NCI-H2029 (cell line): ENCODE results near the gene SLC27A6.
"Not testable (repeated sequence)": the region's sequence is repeated elsewhere in the genome, so short reads cannot be mapped to it uniquely, and the experiment has no call there.

Experiments used
- DNase-seq: peaks from one replicate; lab custom pipeline; 2025; lab: John Stamatoyannopoulos, UW

The SLC27A6 gene

DNA sequence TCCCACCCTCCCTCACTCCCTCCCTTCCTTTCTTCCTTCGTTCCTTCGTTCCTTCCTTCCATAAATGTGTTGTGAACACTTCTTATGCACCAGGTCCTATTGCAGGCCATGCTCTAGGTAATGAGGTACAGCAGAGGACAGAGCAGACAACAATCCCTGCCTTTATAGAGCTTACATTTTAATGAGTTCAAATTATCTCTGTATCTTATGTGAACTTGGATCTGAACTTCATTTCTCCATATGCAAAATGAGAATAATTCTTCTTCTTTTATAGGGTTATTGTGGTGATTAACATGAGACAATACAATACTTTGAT is 37.2 kb downstream of the SLC27A6 start:
- DNase-seq, result no peak

- no peak for DNase-seq
Measured at GRCh38 chr5:129003232-129003631, 37.9 kb downstream of the SLC27A6 start.

GRCh38 chr5:129014185-129014584 is 48.9 kb downstream of the SLC27A6 start:
- DNase-seq, result no peak

DNA sequence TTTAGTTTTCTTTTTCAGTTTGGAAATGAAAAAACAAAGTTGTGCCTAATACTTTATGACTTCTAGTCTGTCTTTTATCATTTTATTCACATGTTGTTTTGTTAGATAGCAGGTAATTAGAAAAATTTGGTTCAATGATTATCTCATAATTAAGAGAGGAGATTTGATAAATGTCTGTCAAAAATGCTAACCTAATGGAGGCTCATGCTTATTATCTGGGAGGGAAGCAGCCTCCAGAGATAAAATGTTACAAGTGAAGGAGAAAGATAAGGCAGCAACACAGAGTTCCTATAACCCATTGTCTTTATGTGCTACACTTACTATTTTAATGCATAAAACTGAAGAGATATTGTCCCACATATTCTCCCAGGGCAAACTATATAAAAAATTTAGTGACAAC is 53.5 kb downstream of the SLC27A6 start:
- DNase-seq, result no peak

- DNase-seq, result no peak
Measured at GRCh38 chr5:129019401-129019908, 54.2 kb downstream of the SLC27A6 start.

GRCh38 chr5:129020683-129021082 is 55.4 kb downstream of the SLC27A6 start:
- no peak for DNase-seq

- no peak for DNase-seq
Measured at GRCh38 chr5:129021744-129022143, 56.5 kb downstream of the SLC27A6 start.

DNA sequence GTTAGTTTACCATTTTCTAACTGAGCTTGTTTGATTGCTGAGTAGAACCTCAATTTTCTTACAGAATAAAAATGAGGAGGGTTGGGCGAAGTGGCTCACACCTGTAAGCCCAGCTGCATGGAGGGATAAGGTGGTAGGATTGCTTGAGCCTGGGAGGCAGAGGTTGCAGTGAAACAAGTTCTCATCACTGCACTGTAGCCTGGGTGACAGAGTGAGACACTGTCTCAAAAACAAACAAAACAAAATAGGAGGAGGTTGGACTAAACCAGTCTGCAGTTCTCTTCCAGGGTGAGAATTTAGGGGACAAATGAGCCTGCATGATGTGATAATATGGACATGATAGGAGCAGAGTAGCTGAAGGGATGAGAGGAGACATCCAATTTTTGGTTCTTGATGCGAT is 57.3 kb downstream of the SLC27A6 start:
- no peak for DNase-seq

DNA sequence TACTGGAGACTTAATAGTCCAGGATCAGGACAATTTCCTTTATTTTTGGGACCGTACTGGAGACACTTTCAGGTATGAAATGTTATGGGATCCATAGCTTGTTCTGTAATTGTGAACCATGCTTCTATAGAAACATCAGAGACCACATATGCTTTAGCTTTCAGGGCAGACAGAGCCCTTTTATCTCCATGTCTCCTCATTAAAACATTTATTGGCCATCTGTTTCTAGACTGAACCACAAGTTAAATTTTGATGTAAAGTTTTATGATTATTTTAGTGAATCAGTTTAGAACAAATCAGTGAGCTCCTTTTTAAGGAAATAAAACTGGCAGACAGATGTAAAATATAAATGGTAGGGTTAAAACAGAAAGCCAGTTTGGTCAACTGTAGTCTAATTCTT is 62.0 kb downstream of the SLC27A6 start:
- no peak for DNase-seq

DNA sequence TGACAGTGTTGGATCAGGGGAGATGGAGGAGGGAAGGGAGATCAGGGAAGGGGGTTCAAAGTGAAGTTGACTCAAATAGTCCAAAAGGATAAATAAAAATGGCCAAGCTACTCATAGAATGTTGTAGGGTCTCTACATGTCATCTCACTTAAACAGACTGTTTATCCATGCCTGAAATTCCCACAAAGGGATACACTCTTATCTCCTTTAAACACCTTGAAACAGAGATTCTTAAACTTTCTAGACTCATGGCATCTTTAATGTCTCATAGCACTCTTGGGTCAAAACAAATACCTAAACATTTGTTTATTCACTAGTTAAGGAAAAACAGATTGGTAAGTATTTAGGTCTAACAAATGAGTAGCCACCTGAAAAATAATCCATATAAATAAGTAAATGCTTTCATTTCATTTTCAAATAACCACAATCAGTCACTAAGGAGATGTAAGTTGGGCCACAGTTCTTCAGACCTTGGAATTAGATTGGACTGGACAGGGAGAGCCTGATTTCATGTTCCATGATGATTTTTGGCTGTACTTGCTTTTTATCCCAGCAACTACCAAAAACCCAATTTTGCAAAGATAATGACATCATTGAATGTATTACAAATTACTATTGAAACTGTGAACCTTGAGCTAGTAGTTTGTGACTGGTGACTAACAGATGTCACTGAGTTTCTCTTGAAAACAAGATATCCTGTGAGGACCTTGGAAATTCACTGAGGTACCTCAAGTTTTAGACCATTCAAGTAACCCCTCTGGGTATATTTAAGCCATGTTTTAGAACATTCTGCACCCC is 66.8 kb downstream of the SLC27A6 start:
- no peak for DNase-seq

DNA sequence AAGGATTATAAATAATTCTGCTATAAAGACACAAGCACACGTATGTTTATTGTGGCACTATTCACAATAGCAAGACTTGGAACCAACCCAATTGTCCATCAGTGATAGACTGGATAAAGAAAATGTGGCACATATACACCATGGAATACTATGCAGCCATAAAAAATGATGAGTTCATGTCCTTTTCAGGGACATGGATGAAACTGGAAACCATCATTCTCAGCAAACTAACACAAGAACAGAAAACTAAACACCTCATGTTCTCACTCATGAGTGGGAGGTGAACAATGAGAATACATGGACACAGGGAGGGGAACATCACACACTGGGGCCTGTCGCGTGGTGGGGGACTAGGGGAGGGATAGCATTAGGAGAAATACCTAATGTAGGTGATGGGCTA is 71.0 kb downstream of the SLC27A6 start:
- DNase-seq, result not testable (repeated sequence)

DNA sequence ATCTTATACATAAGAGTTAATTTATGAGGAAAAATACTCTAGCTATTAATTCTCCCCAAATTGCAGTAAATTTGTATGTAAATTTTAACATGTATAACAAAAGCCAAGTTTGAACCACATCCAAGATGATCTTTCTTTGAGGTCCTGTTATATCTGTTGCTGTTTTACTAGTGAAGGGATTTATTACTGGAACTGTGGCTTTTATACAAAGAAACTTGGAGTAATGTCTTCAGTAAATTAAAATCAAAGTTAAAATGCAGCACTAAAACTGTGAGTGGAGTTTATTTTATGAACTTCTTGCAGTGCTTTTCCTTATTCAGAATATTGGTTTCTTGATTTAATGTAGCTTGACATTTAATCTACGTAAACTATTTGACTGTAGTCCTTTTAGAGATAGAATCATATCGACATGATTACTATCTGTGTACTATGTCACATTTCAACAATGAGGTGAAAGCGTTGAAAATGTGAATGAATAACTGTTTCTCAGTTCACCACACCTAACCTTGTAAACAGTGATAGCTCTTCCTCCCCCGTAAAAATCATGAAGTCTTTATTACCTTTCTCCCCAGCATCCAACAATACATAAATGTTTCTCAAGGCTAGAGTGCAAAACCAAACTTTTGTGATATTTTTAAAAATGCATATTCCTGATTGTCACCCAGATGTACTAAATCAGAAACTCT is 76.1 kb downstream of the SLC27A6 start:
- DNase-seq, result no peak

- no peak for DNase-seq
Measured at GRCh38 chr5:129042306-129042705, 77.0 kb downstream of the SLC27A6 start.

- no peak for DNase-seq
Measured at GRCh38 chr5:129043894-129044293, 78.6 kb downstream of the SLC27A6 start.

DNA sequence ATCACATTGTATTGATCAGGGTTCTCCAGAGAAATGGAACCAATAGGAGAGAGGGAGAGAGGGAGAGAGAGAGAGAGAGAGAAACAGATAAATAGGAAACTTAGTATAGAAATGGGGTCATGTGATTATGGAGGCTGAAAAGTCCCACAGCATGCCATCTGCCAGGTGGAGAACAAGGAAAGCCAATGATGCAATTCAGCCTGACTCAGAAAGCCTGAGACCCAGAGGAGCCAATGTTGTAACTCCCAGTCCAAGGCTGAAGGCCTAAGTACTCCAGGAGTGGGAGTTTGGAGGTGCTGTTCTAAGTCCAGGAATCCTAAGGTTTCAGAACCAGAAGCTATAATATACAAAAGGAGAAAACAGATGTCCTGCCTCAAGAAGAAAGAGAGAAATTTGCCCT is 80.9 kb downstream of the SLC27A6 start:
- DNase-seq, result no peak

GRCh38 chr5:129048509-129048908 is 83.2 kb downstream of the SLC27A6 start:
- no peak for DNase-seq

DNA sequence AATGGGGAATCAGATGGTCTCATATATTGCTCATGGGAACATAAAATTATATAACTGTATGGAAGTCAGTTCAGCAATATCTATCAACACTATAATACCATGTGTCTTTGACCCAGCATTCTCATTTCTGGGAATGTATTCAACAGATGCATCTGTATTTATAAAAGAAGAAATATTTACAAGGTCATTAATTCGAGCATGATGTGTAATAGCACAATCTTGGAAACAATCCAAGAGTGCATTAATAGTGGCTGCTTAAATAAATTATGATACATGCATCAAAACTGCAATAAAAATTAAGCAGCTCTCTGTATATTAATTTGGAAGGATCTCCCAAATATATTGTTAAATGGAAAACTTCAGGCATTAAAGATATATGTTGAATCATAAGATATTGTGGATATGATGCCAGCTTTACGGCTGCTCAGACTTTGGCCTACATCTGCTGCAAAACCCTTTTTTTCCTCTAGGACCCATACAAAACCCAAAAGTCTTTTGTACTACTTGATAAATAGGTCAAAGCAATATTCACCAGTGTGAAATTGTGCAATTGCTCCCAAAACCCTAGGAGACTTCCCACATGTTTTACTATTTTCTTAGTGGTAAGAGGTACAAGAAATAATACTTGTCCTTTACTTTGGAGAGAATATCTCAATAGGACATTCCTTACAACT is 84.0 kb downstream of the SLC27A6 start:
- DNase-seq, result no peak

DNA sequence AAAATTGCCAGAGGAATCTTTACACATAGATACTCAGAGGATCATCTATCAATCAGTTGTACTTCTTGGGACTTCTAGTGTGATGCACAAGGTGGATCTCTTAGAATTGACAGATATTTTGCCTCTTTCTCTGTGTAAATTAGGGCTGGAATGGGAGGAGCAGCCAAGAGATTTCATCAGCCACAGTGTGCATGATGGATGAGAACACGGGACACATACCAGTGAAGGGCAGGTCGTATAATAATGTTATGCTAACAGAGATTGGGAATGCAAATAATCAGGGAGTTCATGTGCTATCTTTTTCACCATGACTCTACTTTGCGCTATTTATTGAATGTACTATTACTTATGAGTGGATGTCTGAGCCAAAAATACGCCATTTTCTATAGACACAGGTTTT is 86.0 kb downstream of the SLC27A6 start:
- no peak for DNase-seq

DNA sequence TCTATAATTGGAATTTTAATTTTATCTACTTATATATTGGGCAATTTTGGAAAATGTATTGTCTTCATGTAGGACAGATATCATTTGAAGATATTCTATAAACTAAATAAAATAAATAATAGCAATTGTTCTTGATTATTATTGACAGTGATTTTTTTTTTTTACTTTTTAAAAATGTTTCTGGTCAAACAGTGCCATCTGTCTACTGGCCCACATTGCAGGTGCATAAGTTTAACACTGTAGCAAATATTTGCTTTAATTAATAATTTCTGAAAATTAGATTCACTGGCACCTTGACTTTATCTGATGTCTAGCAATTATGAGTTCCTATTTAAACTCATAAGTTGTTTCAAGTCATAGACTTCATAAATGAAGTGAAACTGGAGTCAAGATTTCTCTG is 88.2 kb downstream of the SLC27A6 start:
- DNase-seq, result no peak

GRCh38 chr5:129057329-129057728 is 92.0 kb downstream of the SLC27A6 start:
- no peak for DNase-seq

DNA sequence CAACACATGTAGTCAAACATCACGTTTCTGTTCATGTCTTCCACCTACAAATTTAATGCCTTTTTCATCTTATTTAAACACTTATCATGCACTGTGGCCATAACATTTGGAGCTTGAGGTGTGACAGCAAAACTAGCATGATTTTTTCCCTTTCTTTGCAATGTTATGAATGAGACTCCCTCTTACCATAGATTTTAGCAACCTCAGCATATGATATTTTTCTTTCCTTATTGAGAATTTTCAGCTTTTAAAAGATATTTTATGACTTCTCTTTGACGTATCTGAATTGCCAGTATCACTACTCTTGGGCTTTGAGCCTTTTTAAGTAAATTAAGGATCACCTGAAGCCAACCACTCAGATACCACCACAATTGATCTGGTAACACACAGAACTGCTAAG is 96.6 kb downstream of the SLC27A6 start:
- DNase-seq, result no peak

DNA sequence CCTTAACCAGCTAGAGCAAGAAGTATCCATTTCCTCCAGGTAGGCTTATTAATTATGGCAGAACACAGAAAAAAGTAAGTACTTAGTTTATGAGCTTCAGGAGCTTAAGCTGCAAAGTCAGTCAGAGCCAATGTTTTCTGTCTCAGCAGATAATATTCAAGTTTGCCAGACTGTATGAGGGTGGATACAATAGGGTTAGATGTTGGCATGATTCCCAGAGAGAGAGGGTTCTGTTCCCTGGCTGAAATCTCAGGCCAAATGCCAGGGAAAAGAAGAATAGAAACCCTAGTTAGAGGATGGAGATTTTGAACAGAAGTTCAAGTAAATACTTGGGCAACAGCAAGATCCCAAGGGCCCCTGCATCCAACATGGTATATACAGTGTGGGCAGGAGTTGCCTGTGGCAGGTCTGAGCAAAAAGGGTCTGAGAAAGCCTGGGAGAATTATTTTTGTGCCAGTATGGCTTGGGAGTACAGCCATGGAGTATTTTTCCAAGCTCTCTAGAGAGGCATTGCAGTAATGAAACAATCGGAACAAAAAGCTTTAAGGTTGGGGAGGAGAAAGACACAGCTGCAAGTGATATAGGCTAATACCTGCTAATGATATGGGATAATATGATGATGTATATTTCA is 98.3 kb downstream of the SLC27A6 start:
- DNase-seq, result no peak

- DNase-seq, result no peak
Measured at GRCh38 chr5:129065721-129066120, 100.4 kb downstream of the SLC27A6 start.
